Measurements from ENCODE around the gene PPP1R36.

- TF ChIP-seq CTCF (IDR thresholded peaks at IDR 0.05; ENCODE audit: insufficient read depth, low read length, poor library complexity, severe bottlenecking) (no peak), EZH2phosphoT487 (conservative IDR thresholded peaks at IDR 0.05; ENCODE audit: low read length) (no peak)
These were observed 18.2 kb upstream of the PPP1R36 start for GRCh38 chr14:64531567-64531966.
